H9 (cell line): ENCODE data around the gene DOCK2. TPM values are rescaled to one million over a fixed set of nuclear protein-coding genes. Genes with fewer than 3 reads are reported as not detected.

Experiments used
- DNase-seq: peaks from one replicate; pipeline ENCODE4 v3.0.0-alpha.2; 2017
- H2AFZ ChIP-seq: one replicate; pipeline ENCODE4 v1.6.1; 2013; ENCODE audit warnings: mild to moderate bottlenecking, low read length, control low read depth, moderate library complexity
- H2AK5ac ChIP-seq: 2 replicates; pipeline ENCODE4 v1.6.1; 2013; ENCODE audit warnings: low read length, control low read depth, mixed read lengths; ENCODE audit not compliant: insufficient read length
- H2BK120ac ChIP-seq: one replicate; pipeline ENCODE4 v1.6.1; 2013; ENCODE audit warnings: low read depth, mild to moderate bottlenecking, low read length, control low read depth, inconsistent platforms; ENCODE audit not compliant: poor library complexity, severe bottlenecking
- H2BK12ac ChIP-seq: 2 replicates; pipeline ENCODE4 v1.6.1; 2013; ENCODE audit warnings: low read length, control low read depth, mixed read lengths, low read depth; ENCODE audit not compliant: insufficient read length
- H2BK15ac ChIP-seq: 2 replicates; pipeline ENCODE4 v1.6.1; 2013; ENCODE audit warnings: low read depth, low read length, control low read depth
- H2BK20ac ChIP-seq: one replicate; pipeline ENCODE4 v1.6.1; 2013; ENCODE audit warnings: low read depth, mild to moderate bottlenecking, low read length, control low read depth, inconsistent platforms; ENCODE audit not compliant: poor library complexity, severe bottlenecking
- H2BK5ac ChIP-seq: 2 replicates; pipeline ENCODE4 v1.6.1; 2013; ENCODE audit warnings: low read length, control low read depth, mixed read lengths; ENCODE audit not compliant: insufficient read length
- H3K14ac ChIP-seq: 2 replicates; pipeline ENCODE4 v1.6.1; 2013; ENCODE audit warnings: low read length, control low read depth; ENCODE audit not compliant: insufficient read depth
- H3K18ac ChIP-seq: 2 replicates; pipeline ENCODE4 v1.6.1; 2013; ENCODE audit warnings: low read depth, mild to moderate bottlenecking, mixed read lengths, low read length, control low read depth; ENCODE audit not compliant: insufficient read length
- H3K23ac ChIP-seq: 2 replicates; pipeline ENCODE4 v1.6.1; 2013; ENCODE audit warnings: low read length, control low read depth, mixed read lengths, low read depth; ENCODE audit not compliant: insufficient read length
- H3K23me2 ChIP-seq: 2 replicates; pipeline ENCODE4 v1.6.1; 2013; ENCODE audit warnings: low read depth, mild to moderate bottlenecking, mixed read lengths, low read length, control low read depth; ENCODE audit not compliant: insufficient read length, poor library complexity, severe bottlenecking
- H3K27ac ChIP-seq: 2 replicates; pipeline ENCODE4 v1.5.1; 2013; ENCODE audit warnings: low read length, control low read depth, mixed read lengths, low read depth; ENCODE audit not compliant: insufficient read length
- H3K27me3 ChIP-seq: 2 replicates; pipeline ENCODE4 v1.6.1; 2013; ENCODE audit warnings: low read length, control low read depth, inconsistent platforms; ENCODE audit not compliant: insufficient read depth
- H3K4ac ChIP-seq: 2 replicates; pipeline ENCODE4 v1.6.1; 2013; ENCODE audit warnings: low read depth, mild to moderate bottlenecking, control low read depth, inconsistent platforms, low read length, moderate library complexity
- H3K4me1 ChIP-seq: 2 replicates; pipeline ENCODE4 v1.6.1; 2013; ENCODE audit warnings: low read length, control low read depth, inconsistent platforms; ENCODE audit not compliant: insufficient read depth
- H3K4me2 ChIP-seq: 2 replicates; pipeline ENCODE4 v1.6.1; 2013; ENCODE audit warnings: low read length, control low read depth, mixed read lengths; ENCODE audit not compliant: insufficient read length, insufficient read depth
- H3K56ac ChIP-seq: 2 replicates; pipeline ENCODE4 v1.6.1; 2013; ENCODE audit warnings: low read depth, mild to moderate bottlenecking, mixed read lengths, low read length, control low read depth; ENCODE audit not compliant: insufficient read length
- H3K79me1 ChIP-seq: 2 replicates; pipeline ENCODE4 v1.6.1; 2013; ENCODE audit warnings: low read depth, mild to moderate bottlenecking, moderate library complexity, low read length, control low read depth, inconsistent platforms; ENCODE audit not compliant: insufficient read depth, poor library complexity, severe bottlenecking
- H3K79me2 ChIP-seq: 2 replicates; pipeline ENCODE4 v1.6.1; 2013; ENCODE audit warnings: low read length, control low read depth, inconsistent platforms; ENCODE audit not compliant: insufficient read depth
- H3K9ac ChIP-seq: 2 replicates; pipeline ENCODE4 v1.6.1; 2013; ENCODE audit warnings: low read length, control low read depth, mixed read lengths; ENCODE audit not compliant: insufficient read length; ENCODE audit errors: extremely low read depth
- H3K9me3 ChIP-seq: one replicate; pipeline ENCODE4 v1.6.1; 2013; ENCODE audit warnings: low read depth, low read length, inconsistent platforms; ENCODE audit not compliant: control insufficient read depth
- H3T11ph ChIP-seq: one replicate; pipeline ENCODE4 v1.6.1; 2013; ENCODE audit warnings: mild to moderate bottlenecking, low read length, control low read depth, inconsistent platforms
- H4K20me1 ChIP-seq: one replicate; pipeline ENCODE4 v1.6.1; 2013; ENCODE audit not compliant: control insufficient read depth, insufficient read length, insufficient read depth
- H4K5ac ChIP-seq: 2 replicates; pipeline ENCODE4 v1.6.1; 2013; ENCODE audit warnings: low read depth, mild to moderate bottlenecking, mixed read lengths, low read length, control low read depth; ENCODE audit not compliant: insufficient read length
- H4K8ac ChIP-seq: replicated peaks from 2 replicates; pipeline ENCODE4 v1.6.1; 2013; ENCODE audit warnings: low read length, control low read depth, mixed read lengths, low read depth; ENCODE audit not compliant: insufficient read length
- H4K91ac ChIP-seq: 2 replicates; pipeline ENCODE4 v1.6.1; 2013; ENCODE audit warnings: low read depth, mild to moderate bottlenecking, moderate library complexity, mixed read lengths, low read length, control low read depth; ENCODE audit not compliant: insufficient read length
- H3K27ac Mint-ChIP-seq, 3 experiments: 2 replicates in 2 of 3; 3 replicates in 1 of 3; pipeline ENCODE4 v1.8.0; 2020 to 2021; ENCODE audit warnings: mixed read lengths in 3 of 3, mild to moderate bottlenecking in 1 of 3, moderate library complexity in 1 of 3
- H3K27me3 Mint-ChIP-seq: 2 replicates; pipeline ENCODE4 v1.8.0; 2021; ENCODE audit warnings: low read depth, mild to moderate bottlenecking, moderate library complexity, mixed read lengths
- H3K36me3 Mint-ChIP-seq, 3 experiments: 2 replicates in 2 of 3; 3 replicates in 1 of 3; pipeline ENCODE4 v1.8.0; 2020 to 2021; ENCODE audit warnings: low read depth in 3 of 3, mixed read lengths in 3 of 3; ENCODE audit not compliant: insufficient read depth in 1 of 3
- H3K4me1 Mint-ChIP-seq, 2 experiments: 2 replicates each; pipeline ENCODE4 v1.8.0; 2020; ENCODE audit warnings: mixed read lengths in 2 of 2
- H3K4me3 Mint-ChIP-seq, 2 experiments: 2 replicates in 1 of 2; 3 replicates in 1 of 2; pipeline ENCODE4 v1.8.0; 2020 to 2021; ENCODE audit warnings: mild to moderate bottlenecking in 2 of 2, mixed read lengths in 2 of 2, moderate library complexity in 1 of 2
- H3K9me3 Mint-ChIP-seq, 2 experiments: 2 replicates in 1 of 2; 3 replicates in 1 of 2; pipeline ENCODE4 v1.8.0; 2020; ENCODE audit warnings: mild to moderate bottlenecking in 2 of 2, mixed read lengths in 2 of 2, moderate library complexity in 1 of 2
- whole genome bisulfite sequencing: extraction: QIAGEN DNeasy Blood & Tissue Kit; methylation state at CpG from one replicate; pipeline ENCODE4 v1.1.7; 2013; ENCODE audit warnings: missing lambda C conversion rate, low lambda C conversion rate, mixed read lengths; ENCODE audit not compliant: insufficient read length; ENCODE audit errors: extremely low coverage; 5-methylcytosine and 5-hydroxymethylcytosine counted together
- total RNA-seq: library from RNA; stranded (reverse); gene quantifications from 2 replicates; pipeline ENCODE4 v1.2.1, GENCODE V29; 2021
- TF ChIP-seq, protein P1 (sequence below): fragments of 200-600 bp; sonication (generic); conservative IDR thresholded peaks from 3 replicates; pipeline ENCODE4 v1.8.0; 2021; ENCODE audit warnings: antibody characterized with exemption, mild to moderate bottlenecking

The DOCK2 gene
- total RNA-seq, 1 experiment from 2014 or later = 7.8 TPM

DNA sequence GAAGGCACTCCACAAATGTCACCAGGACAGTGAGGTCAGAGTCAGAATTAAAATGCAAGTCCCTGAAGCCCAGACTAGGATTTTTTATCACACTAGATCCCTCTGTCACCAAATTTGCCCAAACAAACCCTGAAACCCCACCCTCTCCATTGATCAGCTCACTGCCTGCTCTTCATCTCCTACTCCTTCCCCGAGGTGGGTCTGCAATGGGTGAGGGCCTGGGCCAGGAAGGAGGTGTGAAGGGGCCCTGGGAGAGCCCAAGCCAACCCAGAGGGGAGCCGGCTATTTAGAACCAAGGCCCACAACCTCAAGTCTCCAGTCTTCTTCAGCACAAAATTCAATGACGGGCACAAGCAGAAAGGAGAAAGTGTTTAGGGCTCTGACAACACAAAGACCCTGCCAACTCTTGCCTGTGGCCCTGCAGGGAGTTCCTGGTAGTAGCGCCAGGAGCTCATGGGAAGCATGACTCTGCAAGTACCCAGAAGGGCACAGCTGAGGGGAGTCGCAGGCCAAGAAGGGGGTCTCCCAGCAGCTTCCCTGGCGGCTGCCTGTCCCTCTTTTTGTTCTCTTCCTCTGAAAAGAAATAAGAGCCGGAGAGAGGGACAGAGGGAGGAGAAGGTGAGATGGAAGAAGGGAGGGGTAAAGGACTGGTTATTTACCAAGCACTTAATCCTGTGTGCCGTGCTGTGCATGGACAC, 474.2 kb downstream of the DOCK2 start:
- Histone ChIP-seq H2BK12ac (no peak overlapping the region), H4K91ac (no peak overlapping the region), H3K27ac (no peak overlapping the region), H2AK5ac (no peak overlapping the region), H3K9ac (no peak overlapping the region), H3K56ac (no peak overlapping the region), H4K5ac (no peak overlapping the region), H3K23ac (no peak overlapping the region), H3K4me1 (no peaks in the 10 kb centered on the region), H3K27me3 (no peaks in the 10 kb centered on the region; the same call in 1 of the 2 replicates), H2BK15ac (no peak overlapping the region), H3K79me2 (no peaks in the 10 kb centered on the region), H3K14ac (no peak overlapping the region; the same call in 1 of the 2 replicates), H3K18ac (no peak overlapping the region), H3K4ac (no peak overlapping the region), H2BK120ac (no peak overlapping the region), H4K8ac (no peak overlapping the region), H3K9me3 (peaks cover 6% of the 10 kb centered on the region), H2BK5ac (no peak overlapping the region), H2BK20ac (no peak overlapping the region), H3K23me2 (no peaks in the 10 kb centered on the region), H4K20me1 (no peaks in the 10 kb centered on the region), H3K4me2 (no peak overlapping the region), H3T11ph (no peak overlapping the region), H3K79me1 (no peaks in the 10 kb centered on the region), H2AFZ (no peak overlapping the region)
- H3K27me3 Mint-ChIP-seq = peaks cover 93% of the 10 kb centered on the region
- peaks cover 33 to 45% of the 10 kb centered on the region in 2 experiments for H3K4me1 Mint-ChIP-seq
- TF ChIP-seq, protein P1, sequence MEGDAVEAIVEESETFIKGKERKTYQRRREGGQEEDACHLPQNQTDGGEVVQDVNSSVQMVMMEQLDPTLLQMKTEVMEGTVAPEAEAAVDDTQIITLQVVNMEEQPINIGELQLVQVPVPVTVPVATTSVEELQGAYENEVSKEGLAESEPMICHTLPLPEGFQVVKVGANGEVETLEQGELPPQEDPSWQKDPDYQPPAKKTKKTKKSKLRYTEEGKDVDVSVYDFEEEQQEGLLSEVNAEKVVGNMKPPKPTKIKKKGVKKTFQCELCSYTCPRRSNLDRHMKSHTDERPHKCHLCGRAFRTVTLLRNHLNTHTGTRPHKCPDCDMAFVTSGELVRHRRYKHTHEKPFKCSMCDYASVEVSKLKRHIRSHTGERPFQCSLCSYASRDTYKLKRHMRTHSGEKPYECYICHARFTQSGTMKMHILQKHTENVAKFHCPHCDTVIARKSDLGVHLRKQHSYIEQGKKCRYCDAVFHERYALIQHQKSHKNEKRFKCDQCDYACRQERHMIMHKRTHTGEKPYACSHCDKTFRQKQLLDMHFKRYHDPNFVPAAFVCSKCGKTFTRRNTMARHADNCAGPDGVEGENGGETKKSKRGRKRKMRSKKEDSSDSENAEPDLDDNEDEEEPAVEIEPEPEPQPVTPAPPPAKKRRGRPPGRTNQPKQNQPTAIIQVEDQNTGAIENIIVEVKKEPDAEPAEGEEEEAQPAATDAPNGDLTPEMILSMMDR = no peak
- no CpG with 5 or more reads among the region's 8 CpGs for WGBS
- peaks cover 9 to 18% (median 12%) of the 10 kb centered on the region in 3 experiments; a peak in 6 of 7 replicates for H3K36me3 Mint-ChIP-seq
- no peak overlapping the region for H3K27ac Mint-ChIP-seq
- peak; percentile 24 for DNase-seq
- H3K4me3 Mint-ChIP-seq = no peak overlapping the region
- peaks cover 16 to 20% of the 10 kb centered on the region in 2 experiments for H3K9me3 Mint-ChIP-seq
